ENCODE results near the gene ANKS1B.
"Not testable (repeated sequence)": the region's sequence is repeated elsewhere in the genome, so short reads cannot be mapped to it uniquely, and the experiment has no call there.

The ANKS1B gene

DNA sequence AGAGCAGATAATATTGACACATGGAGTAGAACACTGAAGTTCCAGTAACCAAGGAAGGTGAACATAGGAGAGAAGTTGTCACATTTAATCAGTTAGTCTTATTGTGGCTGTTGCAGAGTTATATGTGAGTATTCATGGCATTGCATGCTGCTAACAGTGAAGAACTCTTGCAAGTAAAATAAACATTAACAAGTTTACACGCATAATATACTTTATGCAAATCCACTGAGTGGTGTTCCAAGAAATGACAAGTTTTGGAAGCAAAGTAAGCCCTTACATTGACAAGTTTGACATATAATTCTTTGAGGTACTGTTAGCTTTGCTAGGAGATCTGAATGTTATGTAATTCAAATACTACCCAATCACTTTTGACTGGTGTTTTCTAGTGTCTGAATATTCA is 125.6 kb downstream of the ANKS1B start:
- FAIRE-seq = no peak

DNA sequence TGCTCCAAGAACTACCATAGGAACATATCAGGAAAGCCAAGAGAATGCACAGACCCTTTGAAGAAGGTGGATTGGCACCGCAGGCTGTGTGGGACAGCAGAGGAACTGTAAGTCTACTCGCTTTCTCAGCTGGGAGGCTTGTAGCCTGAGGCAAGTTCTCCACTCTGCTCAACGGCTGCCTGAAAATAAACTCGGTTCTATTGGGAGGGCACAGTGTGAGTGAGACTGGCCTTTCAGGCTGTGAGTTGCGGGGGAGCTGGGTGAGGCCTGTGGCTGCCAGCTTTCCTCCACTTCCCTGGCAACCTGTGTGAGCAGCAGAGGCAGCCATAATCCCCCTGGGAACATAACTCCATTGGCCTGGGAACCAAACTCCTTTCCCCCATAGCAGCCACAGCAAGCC is 132.1 kb downstream of the ANKS1B start:
- no peak for FAIRE-seq

DNA sequence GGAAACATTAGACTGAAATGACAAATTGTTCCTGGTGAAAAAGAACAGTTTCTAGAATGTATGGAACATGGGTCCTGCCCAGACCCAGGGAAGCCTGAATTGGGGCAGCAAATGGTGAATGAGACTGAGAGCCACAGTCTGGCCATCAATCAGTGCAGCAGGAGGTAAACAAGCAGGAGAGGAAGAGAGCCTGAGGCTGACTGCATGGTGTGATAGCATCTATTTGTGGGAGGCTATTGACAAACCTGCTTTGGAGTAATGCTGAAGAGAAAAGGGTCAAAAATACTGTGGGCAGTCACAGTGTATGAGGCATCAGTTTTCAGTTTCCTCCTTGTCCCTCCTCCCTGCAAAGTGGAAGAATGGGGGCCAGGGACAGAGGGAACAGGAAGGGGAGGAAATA is 136.8 kb downstream of the ANKS1B start:
- no peak for FAIRE-seq

DNA sequence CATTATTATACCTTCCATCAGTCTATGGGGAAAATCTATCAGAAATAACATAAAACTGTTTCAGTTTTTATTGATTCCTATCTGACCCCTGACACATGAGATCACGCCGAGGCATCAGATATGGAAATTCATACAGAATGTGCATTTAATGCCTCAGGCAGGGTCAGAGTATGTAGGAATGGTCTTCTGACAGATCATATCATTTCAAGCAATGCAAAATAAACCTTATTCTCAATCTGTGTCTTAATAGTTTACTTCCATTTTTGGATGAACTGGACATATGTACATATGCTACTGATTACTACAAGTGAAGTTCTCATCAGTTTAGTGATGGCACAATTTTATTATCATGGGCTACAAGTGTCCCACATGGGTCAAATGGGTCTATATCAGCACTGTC is 150.0 kb downstream of the ANKS1B start:
- no peak for FAIRE-seq

DNA sequence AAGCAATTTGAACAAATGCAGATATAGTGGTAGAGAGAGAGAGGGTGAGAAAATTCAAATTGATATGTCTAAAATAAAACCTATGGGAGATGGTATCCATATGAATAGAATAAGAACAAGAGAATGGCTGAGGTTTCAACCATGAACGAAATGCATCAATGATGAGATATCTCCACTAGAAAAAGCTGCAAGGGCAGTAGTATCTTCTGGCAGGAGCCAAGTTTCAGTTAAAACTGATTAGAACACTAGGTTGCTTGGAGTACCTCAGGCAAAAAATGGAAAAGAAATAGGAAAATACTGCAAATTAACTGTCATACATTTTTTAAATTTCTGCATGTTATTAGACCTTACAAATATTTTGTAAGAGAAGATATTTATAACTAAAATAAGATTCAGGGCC is 151.3 kb downstream of the ANKS1B start:
- FAIRE-seq = no peak

DNA sequence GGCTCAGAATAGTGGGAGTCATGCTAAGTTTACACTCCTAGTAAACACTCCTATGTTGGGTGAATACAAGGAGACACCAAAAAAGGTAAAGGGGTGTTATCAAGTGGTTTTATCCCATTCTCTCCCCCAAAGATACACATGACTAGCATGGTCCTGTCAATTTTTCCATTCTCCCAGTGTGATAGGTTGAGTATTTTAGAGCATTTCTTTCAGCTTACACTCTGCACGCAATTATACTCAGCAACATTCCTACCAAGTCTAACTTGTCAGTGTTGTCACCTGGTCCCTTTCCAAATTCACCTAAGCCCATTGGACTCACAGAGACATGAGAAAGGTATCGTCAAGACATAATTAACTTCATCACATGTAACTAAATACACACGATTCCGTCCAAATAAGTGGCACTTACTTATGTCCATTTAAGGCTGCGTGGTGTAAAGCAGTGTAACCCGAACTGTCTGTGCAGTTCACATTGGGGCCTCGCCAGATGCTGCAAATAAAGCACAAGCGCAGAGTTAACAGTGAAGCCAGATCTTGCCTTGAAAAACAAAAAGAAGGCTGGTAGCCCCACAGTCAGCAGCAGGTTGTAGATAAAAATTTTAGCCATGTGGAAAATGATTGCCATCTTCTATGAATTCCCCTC is 159.7 kb downstream of the ANKS1B start:
- FAIRE-seq = no peak

DNA sequence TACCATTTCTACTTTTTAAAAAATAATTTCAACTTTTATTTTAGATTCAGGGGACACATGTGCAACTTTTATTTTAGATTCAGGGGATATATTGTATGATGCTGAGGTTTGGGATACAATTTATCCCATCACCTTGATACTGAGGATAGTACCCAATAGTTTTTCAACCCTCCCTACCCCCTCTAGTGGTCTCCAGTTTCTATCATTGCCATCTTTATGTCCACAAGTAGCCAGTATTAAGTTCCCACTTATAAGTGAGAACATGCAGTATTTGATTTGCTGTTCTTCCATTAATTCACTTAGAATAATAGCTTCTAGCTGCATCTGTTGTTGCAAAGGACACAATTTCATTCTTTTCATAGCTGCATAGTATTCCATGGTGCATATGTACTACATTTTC is 162.5 kb downstream of the ANKS1B start:
- FAIRE-seq = no peak

DNA sequence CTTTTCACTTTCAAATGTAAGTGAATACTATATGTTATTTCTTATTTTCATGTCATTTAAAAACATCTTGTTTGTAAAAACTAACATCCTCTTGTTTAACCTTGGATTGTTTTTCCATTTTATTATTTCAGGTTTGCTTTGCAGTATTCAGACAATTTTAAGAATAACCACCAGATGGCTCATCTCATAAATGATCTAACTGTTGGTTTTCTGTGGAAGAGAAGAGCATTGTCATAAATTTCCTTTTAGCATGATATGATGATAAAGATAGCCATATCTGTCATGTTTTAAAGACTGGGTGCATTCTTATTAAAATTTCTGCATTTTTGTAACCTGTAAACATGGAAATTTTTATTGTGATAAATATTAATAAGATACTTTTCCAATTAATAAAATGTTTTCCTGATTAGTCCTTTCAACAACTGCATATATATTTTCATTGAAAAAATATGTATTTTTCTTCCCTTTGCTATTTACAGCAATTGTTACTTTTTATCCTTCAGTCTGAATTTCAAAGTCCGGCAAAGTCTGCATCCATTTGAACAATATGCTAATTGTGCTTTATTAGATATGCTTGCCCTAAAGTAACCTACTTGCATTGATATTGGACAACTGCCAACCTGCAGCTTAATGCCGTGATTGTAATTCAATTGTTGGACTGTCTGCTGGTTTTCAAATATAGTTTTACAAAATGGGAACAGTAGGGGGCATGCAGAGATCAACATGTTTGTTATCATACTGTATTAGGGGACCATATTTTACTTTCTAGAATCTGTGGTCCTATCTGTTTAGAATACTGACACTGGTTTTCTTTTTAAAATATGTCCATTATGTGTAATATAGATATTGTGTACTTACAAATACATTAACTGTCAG is 173.8 kb downstream of the ANKS1B start:
- FAIRE-seq = peak; percentile 91

DNA sequence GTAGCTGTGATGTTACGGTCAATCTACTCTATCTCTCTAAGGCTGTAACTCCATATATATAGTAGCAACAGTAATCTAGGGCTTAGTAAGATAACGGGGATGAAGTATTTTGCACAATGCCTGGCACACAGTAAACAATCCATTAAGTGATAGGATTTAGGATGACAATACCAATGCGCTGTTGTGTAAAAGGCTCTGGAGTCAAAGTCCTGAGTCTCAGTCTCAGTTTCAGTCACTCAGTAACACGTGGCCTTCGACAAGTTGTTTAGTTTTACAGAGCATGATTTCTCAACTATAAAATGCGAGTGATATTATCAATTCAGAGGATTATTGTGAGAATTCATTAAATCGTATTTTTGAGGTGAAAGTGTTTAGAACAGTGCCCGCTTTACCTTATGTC is 174.8 kb downstream of the ANKS1B start:
- FAIRE-seq = no peak

DNA sequence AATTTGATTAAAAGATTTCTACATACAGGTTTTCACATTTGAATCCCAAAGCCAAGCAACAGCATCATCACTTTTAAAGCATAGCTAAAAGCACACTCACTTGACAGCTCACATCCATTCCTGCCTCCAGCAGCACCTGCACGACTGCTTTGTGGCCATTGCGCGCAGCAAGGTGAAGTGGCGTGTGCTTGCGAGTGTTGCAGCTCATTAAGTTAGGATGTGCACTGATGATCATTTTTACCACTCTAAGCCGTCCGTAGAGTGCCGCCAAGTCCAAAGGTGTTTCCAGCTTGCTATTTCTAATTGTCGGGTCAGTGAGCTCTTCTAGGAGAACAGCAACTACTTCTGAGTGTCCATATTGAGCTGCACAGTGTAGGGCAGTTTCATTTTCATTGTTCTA is 178.4 kb downstream of the ANKS1B start:
- FAIRE-seq = no peak

DNA sequence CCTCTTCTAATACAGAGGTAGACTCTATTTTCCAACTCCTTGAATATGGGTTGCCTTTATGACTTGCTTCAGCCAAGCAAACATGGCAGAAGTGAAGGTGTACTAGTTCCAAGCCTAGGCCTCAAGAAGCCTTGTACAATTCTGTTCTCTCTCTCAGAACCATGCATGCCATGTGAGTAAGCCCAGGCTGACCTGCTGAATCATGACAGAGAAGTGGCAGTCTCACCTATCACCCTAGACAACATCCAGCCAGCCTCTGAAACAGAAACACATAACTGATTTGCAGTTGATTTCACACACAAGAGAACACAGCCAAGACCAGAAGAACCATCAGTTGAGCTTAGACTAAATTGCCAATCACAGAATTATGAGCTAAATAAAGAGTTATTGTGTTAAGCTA is 180.0 kb downstream of the ANKS1B start:
- no peak for FAIRE-seq

DNA sequence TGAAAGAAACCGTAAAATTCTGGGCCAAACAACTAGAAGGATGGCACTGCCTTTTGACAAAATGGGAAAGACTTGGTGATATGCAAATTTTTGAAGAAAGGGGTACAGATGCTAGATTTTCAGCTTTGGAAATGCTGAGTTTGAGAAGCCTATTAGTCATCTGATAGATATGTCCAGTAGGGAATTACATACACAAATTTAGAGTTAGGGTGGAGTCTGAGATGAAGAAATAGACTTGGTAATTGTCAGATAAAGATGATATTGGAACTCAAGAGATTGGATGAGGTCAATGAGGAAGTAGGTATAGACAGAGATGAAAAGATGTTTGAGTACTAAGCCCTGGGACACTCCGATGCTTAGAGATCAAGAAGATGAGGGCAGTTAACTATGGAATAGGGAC is 184.1 kb downstream of the ANKS1B start:
- no peak for FAIRE-seq

DNA sequence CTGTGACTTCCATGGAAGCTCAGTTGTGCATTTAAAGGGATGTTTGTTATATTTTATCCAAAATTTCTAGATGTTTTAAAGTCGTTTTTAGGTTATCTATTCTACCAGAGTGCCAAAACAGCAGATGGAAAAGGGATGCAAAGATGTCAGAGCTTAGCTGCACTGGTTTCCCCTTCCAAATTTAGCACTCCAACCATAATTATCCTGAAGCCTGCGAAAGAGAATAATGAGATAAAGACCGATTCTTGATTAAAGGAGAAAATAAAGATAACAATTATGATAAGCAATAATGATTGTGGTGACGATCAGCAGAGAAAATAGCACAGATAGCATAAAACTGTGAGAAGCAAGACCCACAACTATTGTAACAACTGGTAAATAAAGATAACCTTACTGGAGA is 186.8 kb downstream of the ANKS1B start:
- not testable (repeated sequence) for FAIRE-seq

DNA sequence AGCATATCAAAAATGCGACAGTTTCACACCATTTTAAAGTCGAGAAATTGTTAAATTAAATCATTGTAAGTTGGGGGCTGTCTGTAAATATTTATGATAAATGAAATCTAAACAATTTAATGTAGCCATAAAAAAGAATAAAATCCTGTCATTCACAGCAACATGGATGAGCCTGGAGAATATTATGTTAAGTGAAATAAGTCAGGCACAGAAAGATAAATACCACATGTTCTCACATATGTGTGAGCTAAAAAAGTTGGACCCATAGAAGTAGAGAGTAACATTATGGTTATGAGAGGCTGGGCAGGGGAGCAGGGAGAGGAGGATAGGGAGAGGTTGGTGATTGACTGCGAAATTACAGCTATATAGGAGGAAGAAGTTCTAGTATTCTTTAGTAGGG is 201.3 kb downstream of the ANKS1B start:
- FAIRE-seq = no peak

DNA sequence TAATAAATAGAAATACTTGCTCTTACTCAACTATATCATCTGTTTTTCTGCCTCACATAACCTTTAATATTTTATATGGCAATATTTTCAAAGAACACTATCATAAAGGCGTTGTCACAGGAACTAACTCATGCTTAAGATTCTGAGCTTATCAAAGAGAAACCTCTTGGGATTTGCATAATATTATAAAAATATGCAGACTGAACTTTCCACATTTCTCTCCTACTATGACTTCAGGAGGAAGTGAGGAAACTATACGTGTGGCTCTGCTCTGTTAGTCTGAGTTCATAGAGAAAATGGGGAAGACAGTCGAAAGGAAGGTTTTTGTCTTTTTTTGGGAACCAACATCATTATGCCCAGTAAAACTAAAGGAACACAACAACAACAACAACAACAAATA is 212.5 kb downstream of the ANKS1B start:
- no peak for FAIRE-seq

DNA sequence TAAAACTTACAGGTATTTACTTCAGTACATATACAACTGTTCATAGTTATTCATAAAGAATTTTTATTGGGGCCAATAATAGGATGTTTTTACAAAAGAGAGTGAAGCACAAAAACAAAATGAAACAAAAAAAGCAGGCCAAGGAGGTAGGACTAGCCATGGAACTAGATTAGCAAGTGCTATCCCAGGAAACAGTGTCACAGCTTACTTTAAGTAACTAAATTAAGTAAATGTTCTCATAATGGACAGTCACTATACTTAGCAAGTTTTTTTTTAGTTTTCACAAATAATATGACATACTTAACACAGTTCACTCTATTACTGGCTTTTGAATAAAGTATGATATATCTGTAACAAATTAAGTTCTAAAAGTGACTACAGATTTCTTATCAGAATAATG is 213.1 kb downstream of the ANKS1B start:
- FAIRE-seq = no peak

DNA sequence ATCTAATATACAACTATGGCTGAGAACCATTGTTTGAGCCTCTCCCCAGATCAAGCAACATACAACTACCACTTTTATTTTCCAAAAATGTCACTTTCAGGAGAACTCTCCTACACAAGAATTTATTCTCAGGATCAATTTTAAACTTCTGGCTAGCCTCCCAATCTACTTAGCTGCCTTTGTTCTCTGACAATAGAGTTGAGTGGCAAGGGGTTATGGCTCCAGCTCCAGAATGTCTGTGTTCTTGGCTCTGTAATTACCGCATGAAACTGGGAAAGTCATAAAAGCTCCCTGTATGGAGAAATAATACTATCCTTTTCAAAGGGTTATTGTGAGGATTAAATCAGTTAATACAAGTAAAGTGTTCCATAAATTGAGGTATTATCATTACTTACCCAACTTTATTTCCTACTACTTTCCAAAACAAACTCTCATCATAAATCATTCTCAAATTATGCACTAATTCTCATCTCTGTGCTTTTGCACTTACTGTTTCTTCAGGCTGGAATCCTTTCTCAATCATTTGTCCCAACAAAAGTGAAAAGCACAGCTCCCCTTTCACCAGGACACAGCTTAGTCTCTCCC is 215.2 kb downstream of the ANKS1B start:
- no peak for FAIRE-seq

DNA sequence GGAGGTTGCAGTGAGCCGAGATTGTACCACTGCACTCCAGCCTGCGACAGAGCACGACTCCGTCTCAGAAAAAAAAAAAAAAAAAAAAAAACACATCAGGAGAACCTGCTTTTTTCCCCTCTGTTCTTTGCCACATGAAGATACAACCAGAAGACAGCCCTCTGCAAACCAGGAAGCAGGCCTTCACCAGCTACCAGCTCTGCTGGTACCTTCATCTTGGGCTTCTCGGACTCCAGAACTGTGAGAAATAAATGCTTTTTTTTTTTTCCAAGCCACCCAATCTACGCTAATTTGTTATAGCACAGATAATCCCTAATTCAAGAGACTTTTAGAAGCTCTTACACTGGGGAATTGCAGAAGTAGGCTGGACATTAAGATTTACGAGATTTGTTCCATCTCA is 216.0 kb downstream of the ANKS1B start:
- no peak for FAIRE-seq

DNA sequence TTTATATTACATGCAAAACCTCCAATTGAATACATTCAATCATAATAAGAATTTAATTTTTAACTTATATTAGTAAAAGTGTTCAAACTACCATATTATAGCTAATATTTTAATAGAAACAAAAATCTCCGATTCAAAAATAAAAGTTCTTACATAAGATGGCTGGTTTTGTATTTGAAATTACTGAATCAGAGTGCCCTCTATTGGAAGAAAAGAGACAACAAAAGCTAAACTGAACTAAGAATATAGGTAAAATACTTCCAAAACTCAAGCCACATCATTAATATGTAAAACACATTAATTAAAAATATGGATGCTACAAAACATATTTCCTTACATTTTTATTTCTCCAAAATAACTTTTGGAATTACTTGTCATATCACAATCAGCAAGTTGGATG is 216.9 kb downstream of the ANKS1B start:
- FAIRE-seq = peak; percentile 98

DNA sequence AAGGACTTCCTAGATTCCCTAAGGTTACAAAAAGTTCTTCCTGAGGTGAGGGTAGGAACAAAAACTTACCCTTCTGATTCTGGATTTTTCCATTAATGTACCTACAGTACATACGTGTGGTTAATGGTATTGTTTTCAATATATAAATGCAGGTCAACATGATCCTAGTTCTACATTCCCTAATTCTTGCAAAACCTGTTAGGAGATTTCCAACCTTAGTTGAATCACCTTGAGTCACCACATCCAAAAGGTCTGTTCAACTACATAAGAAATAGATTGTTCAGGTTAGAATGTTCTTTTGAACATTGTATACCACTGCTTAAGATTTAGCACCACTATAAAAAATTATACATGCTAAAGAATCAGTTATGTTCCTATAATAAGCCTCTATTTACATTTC is 218.3 kb downstream of the ANKS1B start:
- FAIRE-seq = no peak

DNA sequence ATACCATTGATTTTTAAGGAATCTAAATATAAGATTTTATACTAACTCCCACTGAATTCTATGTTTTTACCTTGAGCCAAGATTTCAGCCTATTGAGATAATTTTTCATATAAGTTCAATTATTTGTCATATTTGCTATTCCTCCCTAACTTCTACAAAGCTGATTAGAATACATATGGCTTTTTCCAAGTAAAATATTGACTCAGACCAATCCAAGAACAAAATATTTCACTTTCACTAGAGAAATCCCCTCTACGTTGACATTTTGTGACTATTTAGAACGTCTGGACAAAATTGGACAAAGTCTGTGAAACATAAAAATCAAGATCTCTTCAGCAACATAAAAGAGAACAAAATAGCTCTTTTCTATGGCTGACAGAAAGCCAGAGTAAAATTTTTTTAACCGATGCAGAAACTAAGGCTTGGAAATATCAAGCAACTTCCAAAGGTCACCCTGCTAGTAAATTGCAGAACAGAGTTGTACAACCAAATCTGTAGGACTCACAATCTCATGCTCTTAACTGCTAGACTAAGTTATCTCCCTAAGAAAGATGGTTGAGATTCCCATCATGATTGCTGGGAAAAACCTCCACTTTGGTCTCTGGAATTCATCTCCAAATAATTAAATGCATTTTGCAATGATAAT is 219.1 kb downstream of the ANKS1B start:
- FAIRE-seq = no peak

DNA sequence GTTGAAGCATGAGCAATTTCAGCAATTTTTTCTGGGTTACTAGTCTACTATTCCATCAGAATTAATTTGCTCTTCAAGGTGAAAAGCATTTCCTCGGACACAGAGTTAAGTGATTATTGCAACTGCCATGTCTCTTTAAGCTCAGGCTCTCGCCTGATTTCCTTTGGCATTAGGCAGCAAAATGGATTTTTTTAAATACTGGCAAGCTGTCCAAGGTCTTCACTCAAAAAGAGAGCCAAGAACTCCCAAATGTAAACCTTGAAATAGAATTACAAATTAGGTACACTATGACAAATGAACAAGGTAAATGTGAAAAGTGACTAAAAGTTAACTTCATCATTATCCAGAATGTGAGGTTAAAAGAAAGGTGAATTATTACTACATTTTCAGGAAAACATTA is 225.3 kb downstream of the ANKS1B start:
- no peak for FAIRE-seq

DNA sequence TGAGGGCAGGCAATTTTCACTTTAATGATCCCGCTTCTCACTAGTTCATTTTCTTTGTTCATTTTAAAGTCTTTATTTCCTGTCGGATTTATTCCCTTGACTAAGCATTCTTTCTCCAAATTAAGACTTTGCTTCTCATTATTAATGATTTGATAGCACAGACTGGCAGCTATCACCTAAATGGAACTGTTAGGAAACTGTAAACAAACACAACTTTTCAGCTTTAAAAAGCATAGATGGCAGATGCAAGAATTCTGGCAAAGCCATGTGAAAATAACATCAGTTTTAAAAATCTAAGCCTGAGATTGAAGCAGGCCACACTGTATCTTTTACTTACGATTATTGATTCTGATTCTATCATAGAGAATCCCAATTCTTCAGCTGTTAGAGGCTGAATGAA is 225.7 kb downstream of the ANKS1B start:
- FAIRE-seq = no peak

DNA sequence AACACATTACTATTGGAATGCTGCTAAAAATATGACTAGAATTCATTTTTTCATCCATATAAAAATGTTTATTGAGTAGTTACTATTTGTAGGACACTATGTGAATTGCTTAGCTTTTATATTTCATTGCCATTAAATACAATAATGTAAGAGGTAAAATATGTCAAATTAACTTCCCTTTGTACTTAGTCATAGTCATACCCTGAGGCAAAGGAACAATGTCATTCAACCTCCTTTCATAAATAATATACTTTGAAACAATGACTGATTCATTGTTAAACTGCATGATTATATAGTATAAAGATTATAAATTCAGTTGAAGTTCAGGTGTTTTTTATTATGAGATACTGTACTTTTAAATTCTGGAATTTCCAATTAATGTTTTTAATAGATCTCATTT is 232.0 kb downstream of the ANKS1B start:
- FAIRE-seq = no peak

Measured in A204.1 (cell line).